HFFc6 (cell line): ENCODE results near the gene ADORA2A. TPM values are rescaled to one million over a fixed set of nuclear protein-coding genes. Genes with fewer than 3 reads are reported as not detected.
A peak's percentile ranks its signal among the peaks of the same experiment; 100 is the strongest.

ENCODE experiments used
- DNase-seq: peaks from one replicate; pipeline ENCODE4 v3.0.0-alpha.2; 2018
- H3K27ac Mint-ChIP-seq: 2 replicates; pipeline ENCODE4 v1.8.0; 2020; ENCODE audit warnings: mild to moderate bottlenecking, mixed read lengths
- H3K27me3 Mint-ChIP-seq: 2 replicates; pipeline ENCODE4 v1.8.0; 2021; ENCODE audit warnings: mild to moderate bottlenecking, moderate library complexity, mixed read lengths; ENCODE audit not compliant: insufficient read depth
- H3K36me3 Mint-ChIP-seq: 2 replicates; pipeline ENCODE4 v1.8.0; 2021; ENCODE audit warnings: low read depth, mixed read lengths
- H3K4me1 Mint-ChIP-seq: 2 replicates; pipeline ENCODE4 v1.8.0; 2020; ENCODE audit warnings: low read depth, mixed read lengths
- H3K4me3 Mint-ChIP-seq: 2 replicates; pipeline ENCODE4 v1.8.0; 2020; ENCODE audit warnings: mild to moderate bottlenecking, moderate library complexity, mixed read lengths
- H3K9me3 Mint-ChIP-seq: 2 replicates; pipeline ENCODE4 v1.8.0; 2020; ENCODE audit warnings: mild to moderate bottlenecking, mixed read lengths
- total RNA-seq, 6 experiments: library from RNA; stranded (reverse); fragmentation: NEBNext Ultra II Directional; extraction: Animal tissue kit (Norgen Biotek cat#: 25700); gene quantifications; 2 replicates in 1 of 6; 3 replicates in 5 of 6; pipeline ENCODE4 v1.2.3, GENCODE V29; 2021
- TF ChIP-seq, protein P1 (sequence below): fragments of 200-600 bp; sonication (generic); IDR thresholded peaks from 2 replicates; pipeline ENCODE4 v1.5.0; 2021; ENCODE audit warnings: antibody characterized with exemption, mild to moderate bottlenecking

The ADORA2A gene
- total RNA-seq, 6 experiments from 2014 or later: 1.1 to 2.9 (median 1.4) TPM

DNA sequence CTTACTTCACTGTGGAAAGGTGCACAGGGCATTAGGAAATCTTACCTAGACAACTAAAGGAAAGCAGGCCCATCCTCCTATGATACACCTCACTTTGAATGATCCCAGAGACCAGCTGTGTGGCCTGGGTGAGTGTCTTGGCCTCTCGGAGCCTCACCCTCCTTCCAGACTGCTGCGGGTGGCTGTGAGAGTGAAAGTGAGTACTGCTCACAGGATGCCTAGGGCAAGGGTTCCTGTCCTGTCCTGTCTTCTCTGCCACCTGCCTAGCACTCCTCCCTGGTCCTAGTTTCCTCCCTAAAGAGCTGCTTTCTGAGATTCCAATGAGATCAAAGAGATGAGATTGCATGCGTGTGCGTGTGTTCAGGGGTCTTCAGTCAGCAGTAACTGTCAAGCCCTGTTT is 19.5 kb upstream of the ADORA2A start:
- no peak overlapping the region for H3K4me3 Mint-ChIP-seq
- no peaks in the 10 kb centered on the region for H3K9me3 Mint-ChIP-seq
- TF ChIP-seq, protein P1, sequence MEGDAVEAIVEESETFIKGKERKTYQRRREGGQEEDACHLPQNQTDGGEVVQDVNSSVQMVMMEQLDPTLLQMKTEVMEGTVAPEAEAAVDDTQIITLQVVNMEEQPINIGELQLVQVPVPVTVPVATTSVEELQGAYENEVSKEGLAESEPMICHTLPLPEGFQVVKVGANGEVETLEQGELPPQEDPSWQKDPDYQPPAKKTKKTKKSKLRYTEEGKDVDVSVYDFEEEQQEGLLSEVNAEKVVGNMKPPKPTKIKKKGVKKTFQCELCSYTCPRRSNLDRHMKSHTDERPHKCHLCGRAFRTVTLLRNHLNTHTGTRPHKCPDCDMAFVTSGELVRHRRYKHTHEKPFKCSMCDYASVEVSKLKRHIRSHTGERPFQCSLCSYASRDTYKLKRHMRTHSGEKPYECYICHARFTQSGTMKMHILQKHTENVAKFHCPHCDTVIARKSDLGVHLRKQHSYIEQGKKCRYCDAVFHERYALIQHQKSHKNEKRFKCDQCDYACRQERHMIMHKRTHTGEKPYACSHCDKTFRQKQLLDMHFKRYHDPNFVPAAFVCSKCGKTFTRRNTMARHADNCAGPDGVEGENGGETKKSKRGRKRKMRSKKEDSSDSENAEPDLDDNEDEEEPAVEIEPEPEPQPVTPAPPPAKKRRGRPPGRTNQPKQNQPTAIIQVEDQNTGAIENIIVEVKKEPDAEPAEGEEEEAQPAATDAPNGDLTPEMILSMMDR: no peak
- H3K27ac Mint-ChIP-seq: no peak overlapping the region
- H3K36me3 Mint-ChIP-seq: peaks cover 16% of the 10 kb centered on the region
- peaks cover 37% of the 10 kb centered on the region for H3K4me1 Mint-ChIP-seq
- H3K27me3 Mint-ChIP-seq: no peaks in the 10 kb centered on the region; the same call in 1 of the 2 replicates
- DNase-seq: no peak

DNA sequence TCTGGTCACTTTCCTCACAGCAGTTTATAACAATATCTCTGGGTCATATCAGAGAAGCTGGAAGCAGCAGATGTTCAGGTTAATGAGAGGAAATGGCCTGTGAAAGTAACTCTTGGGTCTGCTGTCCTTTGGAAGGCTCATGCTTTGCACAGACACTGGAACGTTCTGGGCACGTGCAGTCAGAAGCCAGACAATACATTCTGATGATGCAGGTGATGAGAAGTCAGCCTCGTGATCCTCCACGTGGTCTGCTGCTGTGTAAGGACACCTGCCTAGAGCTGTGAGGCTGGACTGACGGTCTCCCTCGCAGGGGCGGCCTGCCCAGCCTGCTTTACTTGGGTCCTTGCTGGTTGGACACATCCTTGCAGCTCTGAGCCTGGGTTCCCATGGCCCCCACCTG is 18.8 kb upstream of the ADORA2A start:
- TF ChIP-seq, protein P1: no peak
- DNase-seq: no peak
- Mint-ChIP-seq H3K27me3 (no peaks in the 10 kb centered on the region), H3K4me3 (no peak overlapping the region), H3K27ac (no peak overlapping the region), H3K9me3 (no peaks in the 10 kb centered on the region), H3K36me3 (peaks cover 15% of the 10 kb centered on the region), H3K4me1 (peaks cover 30% of the 10 kb centered on the region)

DNA sequence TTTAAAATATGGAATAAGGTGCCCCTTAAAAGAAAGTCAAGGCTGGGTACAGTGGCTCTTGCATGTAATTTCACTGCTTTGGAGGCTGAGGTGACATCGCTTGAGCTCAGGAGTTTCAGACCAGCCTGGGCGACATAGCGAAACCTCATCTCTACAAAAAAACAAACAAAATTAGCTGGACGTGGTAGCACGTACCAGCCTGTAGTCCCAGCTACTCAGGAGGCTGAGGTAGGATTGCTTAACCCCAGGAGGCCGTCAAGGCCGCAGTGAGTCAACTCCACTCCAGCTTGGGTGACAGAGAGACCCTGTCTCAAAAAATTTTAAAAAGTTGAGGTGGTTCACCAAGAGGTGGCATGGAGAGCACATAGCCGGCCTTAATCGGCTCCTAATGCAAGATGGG is 17.7 kb upstream of the ADORA2A start:
- no peaks in the 10 kb centered on the region for H3K27me3 Mint-ChIP-seq
- H3K9me3 Mint-ChIP-seq: no peaks in the 10 kb centered on the region
- peaks cover 4% of the 10 kb centered on the region; the same call in 1 of the 2 replicates for H3K36me3 Mint-ChIP-seq
- no peak overlapping the region for H3K4me3 Mint-ChIP-seq
- no peak overlapping the region for H3K27ac Mint-ChIP-seq
- peaks cover 20% of the 10 kb centered on the region for H3K4me1 Mint-ChIP-seq
- no peak for DNase-seq
- TF ChIP-seq, protein P1: no peak

DNA sequence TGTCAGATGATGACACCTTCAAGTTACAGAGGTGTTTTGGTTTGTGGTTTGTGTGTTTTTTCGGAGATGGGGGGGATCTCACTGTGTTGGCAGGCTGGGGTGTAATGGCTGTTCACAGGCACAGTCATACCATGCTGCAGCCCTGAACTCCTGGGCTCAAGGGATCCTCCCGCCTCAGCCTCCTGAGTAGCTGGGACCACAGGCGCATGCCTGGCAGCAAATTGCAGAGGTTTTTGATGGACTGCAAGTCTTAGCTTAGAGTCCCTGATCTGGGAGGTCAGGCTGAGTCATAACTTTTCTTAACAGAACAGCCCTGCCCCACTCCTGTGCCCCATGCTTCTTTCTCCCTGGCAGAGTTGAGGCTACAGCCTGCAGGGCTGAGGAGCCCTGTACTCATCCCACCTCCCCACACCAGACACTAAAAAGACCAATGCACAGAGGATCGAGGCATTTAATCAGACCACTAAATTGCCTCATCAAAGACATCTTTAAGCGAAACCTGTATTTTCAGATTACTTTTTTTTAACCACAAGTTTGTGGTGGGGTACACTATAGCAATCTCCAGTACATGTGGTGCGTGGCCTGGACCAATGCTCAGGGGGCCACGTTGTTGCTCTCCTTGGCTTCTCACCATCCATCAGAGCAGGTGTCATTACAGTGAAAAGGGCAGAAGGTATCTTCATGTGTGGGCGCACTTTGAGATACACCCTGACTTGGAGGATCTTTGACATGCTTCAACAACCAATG is 17.1 kb upstream of the ADORA2A start:
- Mint-ChIP-seq H3K36me3 (0 out of 2 replicates have a peak, but pooled peaks cover 3% of the 10 kb centered on the region), H3K27ac (no peak overlapping the region), H3K4me1 (peaks cover 24% of the 10 kb centered on the region), H3K27me3 (no peaks in the 10 kb centered on the region), H3K9me3 (no peaks in the 10 kb centered on the region), H3K4me3 (no peak overlapping the region)
- TF ChIP-seq, protein P1: no peak
- peak; percentile 30 for DNase-seq

DNA sequence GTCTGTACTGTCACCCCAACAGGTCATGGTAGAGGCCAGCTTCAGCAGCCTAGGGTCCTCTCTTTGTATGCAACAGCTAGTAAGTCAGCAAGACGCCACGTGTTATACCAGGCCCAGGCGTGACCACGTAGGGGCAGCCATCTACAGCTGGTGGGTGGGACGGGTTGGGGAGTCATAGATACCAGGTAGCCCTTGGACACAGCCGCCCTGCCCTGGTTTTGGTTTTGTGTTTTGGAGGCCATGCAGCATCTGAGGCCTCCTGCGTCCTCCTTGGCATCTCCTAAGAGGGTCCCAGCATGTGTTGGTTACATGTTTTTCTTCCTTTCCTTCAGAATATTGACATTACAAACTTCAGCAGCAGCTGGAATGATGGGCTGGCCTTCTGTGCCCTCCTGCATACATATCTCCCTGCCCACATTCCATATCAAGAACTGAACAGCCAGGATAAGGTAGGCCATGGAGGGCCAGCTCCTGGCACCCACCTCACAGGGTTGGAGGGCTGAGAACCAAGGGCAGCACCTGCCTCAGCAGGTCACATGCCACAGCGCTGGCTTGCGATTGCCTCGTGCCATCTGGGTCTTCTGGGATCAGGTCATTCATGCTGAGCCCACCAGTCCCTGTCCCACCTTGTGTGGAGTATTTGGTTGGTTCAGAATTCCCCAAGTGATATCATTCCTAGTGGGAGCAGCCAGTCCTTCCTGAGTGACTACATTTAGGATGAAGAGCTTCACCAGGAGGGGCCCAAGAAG is 16.0 kb upstream of the ADORA2A start:
- H3K36me3 Mint-ChIP-seq: 0 out of 2 replicates have a peak, but pooled peaks cover 3% of the 10 kb centered on the region
- H3K27ac Mint-ChIP-seq: no peak overlapping the region
- H3K27me3 Mint-ChIP-seq: peaks cover under 1% of the 10 kb centered on the region; the same call in 1 of the 2 replicates
- no peak for DNase-seq
- TF ChIP-seq, protein P1: no peak
- peaks cover 30% of the 10 kb centered on the region for H3K4me1 Mint-ChIP-seq
- H3K4me3 Mint-ChIP-seq: no peak overlapping the region
- no peaks in the 10 kb centered on the region for H3K9me3 Mint-ChIP-seq
